Smooth muscle cell (in vitro differentiated cells): Measurements from ENCODE around the gene KLHL35. TPM values are rescaled to one million over a fixed set of nuclear protein-coding genes. Genes with fewer than 3 reads are reported as not detected.

ENCODE experiments used
- DNase-seq: peaks from one replicate; lab custom pipeline; 2025; ENCODE audit not compliant: unreplicated experiment; lab: John Stamatoyannopoulos, UW
- H2AFZ ChIP-seq: fragments of 200-600 bp; sonication (generic); 2 replicates; pipeline ENCODE4 v1.6.0; 2016; ENCODE audit warnings: antibody characterized with exemption, low read depth, mild to moderate bottlenecking
- H3F3A ChIP-seq: fragments of 200-600 bp; sonication (generic); 2 replicates; pipeline ENCODE4 v1.6.0; 2017; ENCODE audit warnings: antibody characterized with exemption, low read depth
- H3K27ac ChIP-seq: fragments of 200-600 bp; sonication (generic); 2 replicates; pipeline ENCODE4 v1.5.1; 2016; ENCODE audit warnings: low read depth, mild to moderate bottlenecking
- H3K27me3 ChIP-seq: fragments of 200-600 bp; sonication (generic); 2 replicates; pipeline ENCODE4 v1.6.1; 2016; ENCODE audit warnings: low read depth, mild to moderate bottlenecking
- H3K36me3 ChIP-seq: fragments of 200-600 bp; sonication (generic); 2 replicates; pipeline ENCODE4 v1.5.1; 2016; ENCODE audit warnings: low read depth
- H3K4me1 ChIP-seq: fragments of 200-600 bp; sonication (generic); 2 replicates; pipeline ENCODE4 v1.5.1; 2016; ENCODE audit warnings: low read depth
- H3K4me2 ChIP-seq: fragments of 200-600 bp; sonication (generic); 2 replicates; pipeline ENCODE4 v1.6.0; 2016; ENCODE audit warnings: mild to moderate bottlenecking
- H3K4me3 ChIP-seq: fragments of 200-600 bp; sonication (generic); 2 replicates; pipeline ENCODE4 v1.5.1; 2016; ENCODE audit warnings: mild to moderate bottlenecking
- H3K79me2 ChIP-seq: fragments of 200-600 bp; sonication (generic); 2 replicates; pipeline ENCODE4 v1.6.0; 2016; ENCODE audit warnings: low read depth, mild to moderate bottlenecking
- H3K9ac ChIP-seq: fragments of 200-600 bp; sonication (generic); 2 replicates; pipeline ENCODE4 v1.6.0; 2016; ENCODE audit warnings: low read depth
- H3K9me3 ChIP-seq: fragments of 200-600 bp; sonication (generic); replicated peaks from 2 replicates; pipeline ENCODE4 v1.5.1; 2016; ENCODE audit warnings: low read depth
- H4K20me1 ChIP-seq: fragments of 200-600 bp; sonication (generic); 2 replicates; pipeline ENCODE4 v1.6.0; 2016; ENCODE audit warnings: low read depth
- WGBS: methylation state at CpG from one replicate; pipeline ENCODE4 v1.1.7; 2016; ENCODE audit warnings: low lambda C conversion rate; 5-methylcytosine and 5-hydroxymethylcytosine counted together
- polyA plus RNA-seq: library from polyadenylated mRNA; unstranded; fragments of >200 nt; fragmentation: Nextera tagmentation; extraction: Ambion mirVana; gene quantifications from 2 replicates; pipeline ENCODE4 v1.2.1, GENCODE V29; 2016
- total RNA-seq: library from RNA; depleted of rRNA; stranded (reverse); fragments of >200 nt; gene quantifications from 2 replicates; pipeline ENCODE4 v1.2.3, GENCODE V29; 2014
- TF ChIP-seq, protein P1 (sequence below): fragments of 200-600 bp; sonication (generic); IDR thresholded peaks from 2 replicates; pipeline ENCODE4 v1.5.1; 2017; ENCODE audit warnings: borderline replicate concordance, mild to moderate bottlenecking, antibody characterized with exemption; ENCODE audit not compliant: insufficient read depth, poor library complexity, severe bottlenecking

The KLHL35 gene
- total and polyA plus RNA-seq, 2 experiments from 2014 or later: 1.0 to 3.0 TPM

DNA sequence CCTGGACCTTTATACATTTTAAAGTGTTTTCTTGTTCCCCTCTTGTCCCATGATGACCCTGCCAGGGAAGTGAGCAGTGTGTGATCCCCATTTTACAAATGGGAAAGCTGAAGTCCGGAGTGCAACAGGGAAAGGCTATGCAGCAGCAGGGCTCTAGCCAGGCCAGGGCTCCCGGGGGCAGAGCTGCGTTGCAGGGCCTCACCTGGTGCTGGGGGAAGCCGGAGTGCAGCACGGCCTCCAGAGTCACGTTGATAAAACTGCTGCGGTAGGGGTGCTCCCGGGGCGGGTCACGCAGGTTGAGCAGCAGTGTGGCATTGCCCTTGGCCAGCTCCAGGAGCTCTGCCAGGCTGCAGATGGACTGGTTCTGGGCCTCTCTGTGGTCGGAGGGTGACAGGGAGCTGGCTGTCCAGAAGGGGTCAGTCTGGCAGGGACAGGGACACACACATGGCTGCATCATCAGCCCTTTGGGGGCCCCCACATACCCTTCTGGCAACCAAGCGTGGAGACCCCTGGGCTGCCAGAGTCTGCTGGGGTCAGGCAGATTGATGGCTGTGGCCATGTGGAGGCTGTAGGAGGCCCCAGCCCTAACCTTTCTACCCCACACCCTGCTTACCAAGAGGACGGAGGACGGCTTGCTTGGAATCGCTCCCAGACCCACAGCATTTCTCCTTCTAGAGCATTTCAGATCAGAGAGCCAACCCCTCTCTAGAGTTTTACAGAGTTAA, 9.3 kb upstream of the KLHL35 start:
- Histone ChIP-seq H3K4me2 (no peak overlapping the region), H4K20me1 (no peaks in the 10 kb centered on the region), H3K27ac (no peak overlapping the region), H3K27me3 (no peaks in the 10 kb centered on the region), H2AFZ (no peak overlapping the region), H3K4me3 (no peak overlapping the region), H3K79me2 (no peaks in the 10 kb centered on the region), H3K9ac (no peak overlapping the region), H3K4me1 (no peaks in the 10 kb centered on the region), H3K36me3 (no peaks in the 10 kb centered on the region), H3K9me3 (no peaks in the 10 kb centered on the region), H3F3A (no peaks in the 10 kb centered on the region)
- TF ChIP-seq, protein P1, sequence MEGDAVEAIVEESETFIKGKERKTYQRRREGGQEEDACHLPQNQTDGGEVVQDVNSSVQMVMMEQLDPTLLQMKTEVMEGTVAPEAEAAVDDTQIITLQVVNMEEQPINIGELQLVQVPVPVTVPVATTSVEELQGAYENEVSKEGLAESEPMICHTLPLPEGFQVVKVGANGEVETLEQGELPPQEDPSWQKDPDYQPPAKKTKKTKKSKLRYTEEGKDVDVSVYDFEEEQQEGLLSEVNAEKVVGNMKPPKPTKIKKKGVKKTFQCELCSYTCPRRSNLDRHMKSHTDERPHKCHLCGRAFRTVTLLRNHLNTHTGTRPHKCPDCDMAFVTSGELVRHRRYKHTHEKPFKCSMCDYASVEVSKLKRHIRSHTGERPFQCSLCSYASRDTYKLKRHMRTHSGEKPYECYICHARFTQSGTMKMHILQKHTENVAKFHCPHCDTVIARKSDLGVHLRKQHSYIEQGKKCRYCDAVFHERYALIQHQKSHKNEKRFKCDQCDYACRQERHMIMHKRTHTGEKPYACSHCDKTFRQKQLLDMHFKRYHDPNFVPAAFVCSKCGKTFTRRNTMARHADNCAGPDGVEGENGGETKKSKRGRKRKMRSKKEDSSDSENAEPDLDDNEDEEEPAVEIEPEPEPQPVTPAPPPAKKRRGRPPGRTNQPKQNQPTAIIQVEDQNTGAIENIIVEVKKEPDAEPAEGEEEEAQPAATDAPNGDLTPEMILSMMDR: no peak
- no peak for DNase-seq
- WGBS: 88% methylated on average over 15 of the region's 15 CpGs

GRCh38 chr11:75441804-75442132, 8.8 kb upstream of the KLHL35 start:
- Histone ChIP-seq H3K4me2 (no peak overlapping the region), H2AFZ (no peak overlapping the region), H3K4me1 (no peaks in the 10 kb centered on the region), H3K27ac (no peak overlapping the region), H3F3A (no peaks in the 10 kb centered on the region), H3K4me3 (no peak overlapping the region), H4K20me1 (no peaks in the 10 kb centered on the region), H3K9ac (no peak overlapping the region), H3K79me2 (no peaks in the 10 kb centered on the region), H3K9me3 (no peaks in the 10 kb centered on the region), H3K27me3 (no peaks in the 10 kb centered on the region), H3K36me3 (no peaks in the 10 kb centered on the region)
- DNase-seq: no peak
- 79% methylated on average over 7 of the region's 7 CpGs for WGBS
- TF ChIP-seq, protein P1: no peak

GRCh38 chr11:75440960-75441803, 8.2 kb upstream of the KLHL35 start:
- no peak for DNase-seq
- Histone ChIP-seq H3K4me1 (no peaks in the 10 kb centered on the region), H3K36me3 (no peaks in the 10 kb centered on the region), H3K9ac (no peak overlapping the region), H2AFZ (no peak overlapping the region), H3K4me2 (no peak overlapping the region), H3K79me2 (no peaks in the 10 kb centered on the region), H3F3A (no peaks in the 10 kb centered on the region), H3K9me3 (no peaks in the 10 kb centered on the region), H3K4me3 (no peak overlapping the region), H3K27ac (no peak overlapping the region), H4K20me1 (no peaks in the 10 kb centered on the region), H3K27me3 (no peaks in the 10 kb centered on the region)
- TF ChIP-seq, protein P1: no peak
- 87% methylated on average over 27 of the region's 27 CpGs for WGBS
